Activated CD4-positive, alpha-beta T cell treated with anti-CD3 and anti-CD28 coated beads, Interleukin-2, amount 50 U/mL, for 48 hours (primary cell): ENCODE measurements around the gene DUSP9.
A peak's percentile ranks its signal among the peaks of the same experiment; 100 is the strongest.

Source experiments
- DNase-seq, 2 experiments: peaks; one replicate each; pipeline ENCODE4 v3.0.0-alpha.2; 2020

Gene DUSP9

DNA sequence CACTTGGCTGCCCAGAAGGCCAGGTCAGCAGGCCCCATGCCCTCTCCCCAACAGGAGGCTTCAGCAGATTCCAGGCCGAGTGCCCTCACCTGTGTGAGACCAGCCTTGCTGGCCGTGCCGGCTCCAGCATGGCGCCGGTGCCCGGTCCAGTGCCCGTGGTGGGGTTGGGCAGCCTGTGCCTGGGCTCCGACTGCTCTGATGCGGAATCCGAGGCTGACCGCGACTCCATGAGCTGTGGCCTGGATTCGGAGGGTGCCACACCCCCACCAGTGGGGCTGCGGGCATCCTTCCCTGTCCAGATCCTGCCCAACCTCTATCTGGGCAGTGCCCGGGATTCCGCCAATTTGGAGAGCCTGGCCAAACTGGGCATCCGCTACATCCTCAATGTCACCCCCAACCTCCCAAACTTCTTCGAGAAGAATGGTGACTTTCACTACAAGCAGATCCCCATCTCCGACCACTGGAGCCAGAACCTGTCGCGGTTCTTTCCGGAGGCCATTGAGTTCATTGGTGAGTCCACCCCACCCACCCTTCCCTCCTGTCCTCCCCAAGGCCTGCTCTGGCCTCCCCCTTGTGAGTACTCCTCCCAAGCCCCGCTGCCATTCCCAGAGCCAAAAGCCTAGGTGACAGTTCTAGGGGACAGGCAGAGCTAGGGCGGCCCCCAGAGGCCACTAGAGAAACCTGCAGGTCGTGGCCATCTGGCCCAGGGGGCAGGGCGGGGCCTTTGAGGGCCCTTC is 2.3 kb downstream of the DUSP9 start:
- peak; percentile 42 to 48 for DNase-seq

GRCh38 chrX:153649915-153650782 is 3.1 kb downstream of the DUSP9 start:
- DNase-seq = no peak

DNA sequence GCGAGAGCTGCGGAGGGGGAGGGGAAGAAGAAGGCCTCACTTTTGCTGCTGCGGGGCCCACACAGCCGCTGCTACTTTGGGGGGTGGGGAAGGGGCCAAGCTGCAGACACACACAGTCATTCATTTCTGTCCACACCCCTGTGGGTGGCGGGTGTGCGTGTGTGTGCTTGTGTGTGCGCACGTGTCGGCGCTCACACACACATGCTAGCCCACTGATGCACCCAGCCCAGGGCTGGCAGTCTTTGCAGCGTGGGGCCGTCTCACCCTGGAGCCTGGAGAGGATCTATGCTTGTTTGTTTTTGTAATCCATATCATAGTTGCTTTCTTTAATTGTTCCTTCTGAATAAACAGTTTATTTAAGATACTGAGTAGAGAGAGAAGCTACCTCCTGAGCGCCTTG is 4.0 kb downstream of the DUSP9 start:
- DNase-seq = no peak

GRCh38 chrX:153651540-153652079 is 4.6 kb downstream of the DUSP9 start:
- DNase-seq = no peak

GRCh38 chrX:153653556-153653955 is 6.6 kb downstream of the DUSP9 start:
- DNase-seq = no peak

- no peak for DNase-seq
These were observed 10.2 kb downstream of the DUSP9 start for GRCh38 chrX:153657161-153657560.

GRCh38 chrX:153659268-153659667 is 12.3 kb downstream of the DUSP9 start:
- DNase-seq = no peak

- DNase-seq = peak; percentile 67 to 71
These were observed 15.3 kb downstream of the DUSP9 start for GRCh38 chrX:153662266-153662665.

DNA sequence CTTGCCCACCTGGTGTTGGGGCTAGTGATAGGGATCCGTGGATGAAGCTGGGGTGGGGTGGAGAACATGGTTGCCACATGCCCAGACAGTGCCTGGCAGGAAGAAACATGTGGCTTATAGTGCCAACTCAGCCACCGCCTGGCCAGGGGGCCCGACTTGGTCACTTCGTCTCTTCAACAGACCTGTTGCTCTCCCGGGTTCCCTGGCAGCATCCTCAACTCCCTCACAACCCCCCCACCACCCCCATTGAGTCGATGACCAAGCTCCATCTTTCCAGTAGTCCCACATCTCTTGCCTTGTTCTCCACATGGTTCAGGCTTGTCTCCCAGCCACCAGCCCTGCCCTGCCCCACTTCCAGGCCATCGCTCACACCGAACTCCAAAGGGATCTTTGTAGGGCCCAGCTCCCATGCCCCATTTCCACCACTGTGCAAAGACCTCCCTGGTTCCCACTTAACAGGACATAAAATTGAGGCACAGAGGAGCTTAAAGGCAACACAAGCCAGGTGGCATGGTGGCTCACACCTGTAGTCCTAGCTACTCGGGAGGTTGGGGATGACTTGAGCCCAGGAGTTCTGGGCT is 18.8 kb downstream of the DUSP9 start:
- no peak for DNase-seq

DNA sequence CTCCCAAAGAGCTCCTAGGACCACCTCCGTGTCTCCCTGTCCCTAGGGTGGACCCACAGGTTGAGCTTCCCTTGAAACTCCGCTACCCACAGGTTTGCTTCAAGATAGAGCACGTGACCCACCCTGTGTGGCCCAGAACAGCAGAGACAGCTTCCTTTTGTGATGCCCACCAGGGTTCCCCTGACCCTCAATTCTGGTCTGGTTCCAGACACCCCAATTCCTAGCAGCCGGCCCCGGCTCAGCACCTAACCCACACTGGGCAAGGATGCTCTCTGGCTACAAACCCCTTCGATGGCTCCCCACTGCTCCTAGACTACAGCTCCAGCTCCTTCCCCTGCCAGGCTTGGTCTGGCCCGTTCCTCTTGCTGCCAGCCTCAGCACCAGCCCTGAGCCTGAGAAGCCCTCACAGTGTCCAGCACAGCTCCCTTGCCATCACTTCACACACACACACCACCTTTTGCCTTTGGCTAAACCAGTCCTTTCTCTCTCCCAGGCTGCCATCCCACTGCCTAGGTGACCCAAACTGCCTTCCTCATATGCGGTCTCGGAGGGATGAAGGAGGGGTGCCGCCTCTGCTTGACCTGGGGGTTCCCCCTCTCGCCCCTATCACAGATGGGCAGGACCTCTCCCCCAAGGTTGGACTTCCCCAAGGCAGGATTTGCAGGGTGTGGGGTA is 20.4 kb downstream of the DUSP9 start:
- DNase-seq = no peak

DNA sequence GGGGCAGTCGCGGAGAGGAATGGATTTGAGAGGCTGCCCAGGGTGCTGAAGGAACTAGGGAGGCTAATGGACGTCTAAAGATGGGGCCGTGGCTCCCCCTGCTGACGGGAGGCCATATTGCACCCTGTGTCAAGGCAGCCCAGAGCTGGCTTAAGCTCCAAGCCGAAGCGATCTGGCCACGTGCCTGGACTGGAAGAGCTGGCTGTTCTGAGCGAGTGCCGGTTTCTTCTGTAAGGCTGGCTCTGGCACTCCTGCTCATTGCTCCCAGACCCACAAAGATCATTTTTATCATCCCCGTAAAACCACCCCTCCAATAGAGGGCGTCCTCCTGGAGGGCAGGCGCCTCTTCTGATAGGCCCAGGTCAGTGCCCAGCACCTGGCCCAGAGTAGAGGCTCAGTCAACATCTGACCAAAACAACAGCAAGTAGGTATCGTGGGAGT is 21.0 kb downstream of the DUSP9 start:
- DNase-seq = peak; percentile 86 to 89

GRCh38 chrX:153668423-153669173 is 21.6 kb downstream of the DUSP9 start:
- no peak for DNase-seq

DNA sequence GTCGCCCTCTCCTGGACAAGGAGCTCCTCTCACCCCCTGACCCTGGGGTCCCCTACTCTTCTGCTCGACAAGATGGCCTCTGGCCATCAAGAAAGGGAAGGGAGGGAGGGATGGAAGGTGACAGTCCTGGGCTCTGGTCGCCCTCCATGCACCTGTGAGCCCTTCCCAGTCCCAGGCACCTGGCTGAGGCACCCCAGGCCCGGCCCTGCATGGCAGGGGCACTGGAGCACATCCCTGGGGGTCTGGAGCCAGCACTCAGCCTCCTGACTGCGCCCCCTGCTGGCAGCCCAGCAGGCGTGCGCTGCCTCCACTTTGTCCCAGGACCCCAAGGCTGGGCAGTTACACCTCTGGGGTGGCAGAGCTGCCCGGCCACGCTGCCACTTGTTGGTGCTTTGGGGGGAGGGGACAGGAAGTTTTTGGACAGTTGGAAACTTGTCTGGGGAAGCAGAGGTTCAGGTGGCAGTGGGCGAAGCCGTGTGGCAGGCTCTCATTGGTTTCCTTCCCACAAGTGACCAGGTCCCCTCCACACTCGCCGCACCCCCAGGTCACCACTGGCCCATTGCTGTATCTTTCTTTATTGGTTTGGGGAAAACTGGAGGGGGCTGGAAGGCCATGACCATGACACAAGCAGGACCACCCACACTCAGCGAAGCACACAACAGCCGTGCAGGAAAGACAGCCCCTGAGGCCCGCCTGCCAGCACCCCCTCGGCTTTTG is 22.3 kb downstream of the DUSP9 start:
- peak; percentile 42 to 49 for DNase-seq

DNA sequence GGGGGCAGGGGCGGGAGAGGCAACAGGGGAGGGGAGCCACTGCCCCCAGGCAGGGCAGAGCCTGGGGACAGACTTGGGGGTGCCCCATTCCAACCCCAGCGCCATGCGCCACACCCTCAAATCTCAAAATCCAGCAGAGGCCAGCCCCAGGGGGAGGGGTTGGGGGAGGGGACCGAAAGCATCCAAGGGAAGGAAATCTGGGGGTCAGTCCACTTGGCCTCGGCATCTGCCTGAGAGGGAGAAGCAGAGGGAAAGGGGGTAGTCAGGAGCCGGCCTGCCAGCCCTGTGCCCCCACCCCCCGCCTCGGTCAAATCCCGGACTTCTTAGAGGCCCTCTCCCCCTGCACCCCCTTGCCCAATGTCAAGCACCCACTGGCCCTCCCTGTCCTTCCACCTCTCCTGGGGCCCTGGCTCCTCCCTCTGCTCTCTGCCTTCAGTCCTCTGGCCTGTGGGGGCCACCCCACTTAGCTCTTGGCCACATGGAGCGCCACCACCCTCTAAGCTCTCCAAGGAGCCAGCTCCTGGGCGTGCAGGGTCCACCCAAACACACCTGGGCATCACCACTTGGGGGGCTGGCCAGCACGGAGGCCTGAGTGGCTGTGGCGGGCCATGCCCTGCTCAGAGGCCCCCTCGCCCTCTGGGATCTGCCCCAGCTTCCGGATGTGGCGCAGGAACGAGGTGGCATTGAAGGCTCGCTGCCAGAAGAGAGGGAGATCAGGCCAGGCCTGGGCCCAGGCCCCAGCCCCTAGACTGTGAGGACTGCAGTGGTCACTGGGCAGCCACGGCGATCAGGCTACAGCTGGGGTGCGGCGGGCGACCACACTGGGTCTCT is 23.1 kb downstream of the DUSP9 start:
- DNase-seq = no peak

- no peak for DNase-seq
These were observed 24.0 kb downstream of the DUSP9 start for GRCh38 chrX:153670748-153671588.

- DNase-seq = no peak
These were observed 24.9 kb downstream of the DUSP9 start for GRCh38 chrX:153671589-153672530.

- no peak for DNase-seq
These were observed 25.8 kb downstream of the DUSP9 start for GRCh38 chrX:153672531-153673427.
